OCI-LY7 (cell line): ENCODE measurements around the gene RASAL1. TPM values are rescaled to one million over a fixed set of nuclear protein-coding genes. Genes with fewer than 3 reads are reported as not detected.
A peak's percentile ranks its signal among the peaks of the same experiment; 100 is the strongest.

Experiments used
- BruUV-seq: library from RNA; stranded (reverse); fragments of 400-500 nt; replicated peaks from 2 replicates; lab custom pipeline; 2021; lab: Mats Ljungman, UMichigan
- CTCF ChIA-PET: fragments of 300-600 bp; sonication (Branson Sonifier 250); formaldehyde crosslinking; loops from one replicate; lab custom pipeline; 2022; ENCODE audit warnings: antibody characterized with exemption; ENCODE audit not compliant: unreplicated experiment; lab: Charles Lee
- POLR2A ChIA-PET: fragments of 300-600 bp; sonication (Branson Sonifier 250); formaldehyde crosslinking; loops from one replicate; lab custom pipeline; 2022; ENCODE audit warnings: antibody characterized with exemption; lab: Charles Lee
- DNase-seq: peaks from one replicate; pipeline ENCODE4 v3.0.0-alpha.2; 2015; ENCODE audit warnings: low spot score
- H2AFZ ChIP-seq: fragments of 200-600 bp; sonication (generic), shearing (Covaris generic); 2 replicates; pipeline ENCODE4 v1.6.1; 2014; ENCODE audit warnings: mild to moderate bottlenecking, antibody characterized with exemption, low read length, moderate library complexity
- H3K27ac ChIP-seq: fragments of 200-600 bp; sonication (generic); 2 replicates; pipeline ENCODE4 v1.5.1; 2014; ENCODE audit warnings: mixed run types, low read depth, mild to moderate bottlenecking, moderate library complexity, low read length, inconsistent platforms; ENCODE audit not compliant: poor library complexity, severe bottlenecking
- H3K36me3 ChIP-seq: fragments of 200-600 bp; sonication (generic); 2 replicates; pipeline ENCODE4 v1.6.1; 2014; ENCODE audit warnings: mild to moderate bottlenecking, antibody characterized with exemption, low read length, moderate library complexity, mixed read lengths; ENCODE audit not compliant: insufficient read depth
- H3K4me1 ChIP-seq: fragments of 200-600 bp; sonication (generic); 2 replicates; pipeline ENCODE4 v1.5.1; 2014; ENCODE audit warnings: mild to moderate bottlenecking, low read length; ENCODE audit not compliant: insufficient read depth, poor library complexity, severe bottlenecking
- H3K4me2 ChIP-seq: fragments of 200-600 bp; sonication (generic); 2 replicates; pipeline ENCODE4 v1.6.1; 2014; ENCODE audit warnings: mild to moderate bottlenecking, low read length
- H3K4me3 ChIP-seq: fragments of 200-600 bp; sonication (generic); 2 replicates; pipeline ENCODE4 v1.5.1; 2014; ENCODE audit warnings: mild to moderate bottlenecking, low read depth, low read length; ENCODE audit not compliant: poor library complexity, severe bottlenecking
- H3K79me2 ChIP-seq: fragments of 200-600 bp; sonication (generic); 2 replicates; pipeline ENCODE4 v1.6.1; 2016; ENCODE audit warnings: low read depth, mild to moderate bottlenecking, low read length, moderate library complexity, mixed read lengths; ENCODE audit not compliant: insufficient read depth
- H3K9me2 ChIP-seq: fragments of 200-600 bp; sonication (generic); 2 replicates; pipeline ENCODE4 v1.6.1; 2016; ENCODE audit warnings: mild to moderate bottlenecking, low read length, mixed read lengths; ENCODE audit not compliant: insufficient read depth
- H3K9me3 ChIP-seq: fragments of 200-600 bp; sonication (generic); 2 replicates; pipeline ENCODE4 v1.6.1; 2014; ENCODE audit warnings: mild to moderate bottlenecking, mixed run types, low read length, mixed read lengths
- H4K20me1 ChIP-seq: fragments of 200-600 bp; sonication (generic); 2 replicates; pipeline ENCODE4 v1.6.1; 2014; ENCODE audit warnings: mild to moderate bottlenecking, antibody characterized with exemption, low read length, moderate library complexity, mixed read lengths; ENCODE audit not compliant: insufficient read depth
- CTCF ChIP-seq: fragments of 200-600 bp; sonication (generic); conservative IDR thresholded peaks from 2 replicates; pipeline ENCODE4 v1.5.1; 2014; ENCODE audit warnings: mild to moderate bottlenecking, antibody characterized with exemption, low read length, moderate library complexity, mixed read lengths
- EZH2phosphoT487 ChIP-seq: fragments of 200-600 bp; sonication (generic); IDR thresholded peaks from 2 replicates; pipeline ENCODE4 v1.6.1; 2018; ENCODE audit warnings: low read depth, borderline replicate concordance, mild to moderate bottlenecking, mixed run types, antibody characterized with exemption, low read length, moderate library complexity, mixed read lengths
- intact Hi-C: fragments of 100-400 bp; cut with micrococcal nuclease; formaldehyde crosslinking; loops from one replicate; pipeline ENCODE4 v1.10.0; 2022; ENCODE audit not compliant: unreplicated experiment
- total RNA-seq, 2 experiments: library from RNA; depleted of rRNA in 1 of 2; stranded (reverse); fragments of >200 nt in 1 of 2; shearing (Covaris generic) in 1 of 2; gene quantifications; 2 replicates each; pipeline ENCODE4 v1.2.3, GENCODE V29; 2014 to 2022

Gene RASAL1
- total RNA-seq, 2 experiments from 2014 or later: 74.4 to 89.1 TPM

GRCh38 chr12:113071135-113072112 is 64.1 kb downstream of the RASAL1 start:
- no peaks in the 10 kb centered on the region; the same call in 1 of the 2 replicates for H4K20me1 ChIP-seq
- peak overlapping the region; percentile 97 for H3K27ac ChIP-seq
- no peaks in the 10 kb centered on the region for H3K9me3 ChIP-seq
- H3K9me2 ChIP-seq: no peaks in the 10 kb centered on the region
- H3K79me2 ChIP-seq: peaks cover 73% of the 10 kb centered on the region
- peaks cover 84% of the 10 kb centered on the region for H3K36me3 ChIP-seq
- DNase-seq: no peak
- no peak overlapping the region for H2AFZ ChIP-seq
- H3K4me1 ChIP-seq: peaks cover 96% of the 10 kb centered on the region
- H3K4me3 ChIP-seq: peak overlapping the region; percentile 3
- BruUV-seq: no TSS peak
- ChIA-PET POLR2A (interaction anchor here (0.6 to 18.1 kb wide), 4 partner anchors 16 to 21 kb away, joined by 3 to 235 read pairs (median 6); partner anchors contain the start of gene DTX1), CTCF (interaction anchor here (1.1 kb wide), 1 partner anchor 13 kb away, joined by 3 read pairs; no protein-coding TSS in a partner anchor)
- TF ChIP-seq EZH2phosphoT487 (no peak), CTCF (no peak)
- peak overlapping the region; percentile 94 for H3K4me2 ChIP-seq
- intact Hi-C loops: no loop called here

GRCh38 chr12:113070117-113070906 is 65.2 kb downstream of the RASAL1 start:
- Histone ChIP-seq H3K9me3 (no peaks in the 10 kb centered on the region), H3K79me2 (peaks cover 82% of the 10 kb centered on the region), H3K4me1 (peaks cover 98% of the 10 kb centered on the region), H2AFZ (no peak overlapping the region), H3K9me2 (no peaks in the 10 kb centered on the region), H4K20me1 (no peaks in the 10 kb centered on the region; the same call in 1 of the 2 replicates), H3K4me2 (peak overlapping the region; percentile 94), H3K27ac (peak overlapping the region; percentile 97), H3K4me3 (peak overlapping the region; percentile 38), H3K36me3 (peaks cover 93% of the 10 kb centered on the region)
- intact Hi-C loops: no loop called here
- POLR2A ChIA-PET: interaction anchor here (0.6 to 18.1 kb wide), 6 partner anchors 15 to 139 kb away, joined by 3 to 235 read pairs (median 3); partner anchors contain the start of gene DTX1
- BruUV-seq: no TSS peak
- TF ChIP-seq CTCF: no peak
- TF ChIP-seq EZH2phosphoT487: no peak
- DNase-seq: peak; percentile 68
- CTCF ChIA-PET: interaction anchor here (0.6 to 1.1 kb wide), 3 partner anchors 12 to 399 kb away, joined by 3 to 9 read pairs (median 5); no protein-coding TSS in a partner anchor
